Activated CD8-positive, alpha-beta T cell treated with anti-CD3 and anti-CD28 coated beads for 36 hours (primary cell): ENCODE measurements around the gene CACNG5. TPM values are rescaled to one million over a fixed set of nuclear protein-coding genes. Genes with fewer than 3 reads are reported as not detected.

Experiments used
- ATAC-seq: fragments of 200-7000 bp; cut with Tn5 transposase; one replicate; pipeline ENCODE4 v1.10.0; 2021; ENCODE audit warnings: mild to moderate bottlenecking, moderate library complexity
- CTCF ChIA-PET: fragments of 350-600 bp; sonication (Branson Sonifier 250); formaldehyde crosslinking; loops from one replicate; lab custom pipeline; 2021; ENCODE audit warnings: antibody characterized with exemption; lab: Charles Lee
- POLR2A ChIA-PET: fragments of 350-600 bp; sonication (Branson Sonifier 250); formaldehyde crosslinking; loops from one replicate; lab custom pipeline; 2021; ENCODE audit warnings: antibody characterized with exemption; lab: Charles Lee
- DNase-seq: peaks from one replicate; pipeline ENCODE4 v3.0.0-alpha.2; 2020
- H3K27ac Mint-ChIP-seq: one replicate; pipeline ENCODE4 v1.8.0; 2021; ENCODE audit warnings: mild to moderate bottlenecking, mixed read lengths
- H3K27me3 Mint-ChIP-seq: one replicate; pipeline ENCODE4 v1.8.0; 2021; ENCODE audit warnings: mixed read lengths
- H3K36me3 Mint-ChIP-seq: one replicate; pipeline ENCODE4 v1.8.0; 2021; ENCODE audit warnings: low read depth, mixed read lengths
- H3K4me1 Mint-ChIP-seq: one replicate; pipeline ENCODE4 v1.8.0; 2021; ENCODE audit warnings: low read depth, mixed read lengths
- H3K4me3 Mint-ChIP-seq: one replicate; pipeline ENCODE4 v1.8.0; 2021; ENCODE audit warnings: mild to moderate bottlenecking, moderate library complexity, mixed read lengths
- H3K9me3 Mint-ChIP-seq: one replicate; pipeline ENCODE4 v1.8.0; 2021; ENCODE audit warnings: mixed read lengths
- CTCF ChIP-seq: fragments of 200-600 bp; IDR thresholded peaks from one replicate; pipeline ENCODE4 v1.8.0; 2022; ENCODE audit warnings: antibody characterized with exemption, mild to moderate bottlenecking
- intact Hi-C: fragments of 100-400 bp; cut with micrococcal nuclease; formaldehyde crosslinking; loops from one replicate; pipeline ENCODE4 v1.10.0; 2022
- total RNA-seq, 2 experiments: library from RNA; stranded (reverse); gene quantifications; one replicate each; pipeline ENCODE4 v1.2.3, GENCODE V29; 2021

Gene CACNG5
- total RNA-seq, 2 experiments from 2014 or later = not detected

GRCh38 chr17:66811683-66812054 lies 23.2 kb upstream of the CACNG5 start:
- ChIA-PET CTCF (no interaction called here), POLR2A (no interaction called here)
- DNase-seq (no peak), ATAC-seq (no peak)
- Mint-ChIP-seq H3K36me3 (peaks cover 7% of the 10 kb centered on the region), H3K27me3 (no peaks in the 10 kb centered on the region), H3K4me1 (peaks cover 16% of the 10 kb centered on the region), H3K9me3 (no peaks in the 10 kb centered on the region), H3K4me3 (no peak overlapping the region), H3K27ac (no peak overlapping the region)
- intact Hi-C loops = no loop called here
- no peak for TF ChIP-seq CTCF

- ATAC-seq (no peak), DNase-seq (no peak)
- H3K27me3 Mint-ChIP-seq = peaks cover under 1% of the 10 kb centered on the region
- peaks cover 7% of the 10 kb centered on the region for H3K4me1 Mint-ChIP-seq
- POLR2A ChIA-PET = interaction anchor here (1.5 kb wide), 1 partner anchor 12 kb away, joined by 4 read pairs; no protein-coding TSS in a partner anchor
- no peak for TF ChIP-seq CTCF
- H3K9me3 Mint-ChIP-seq = peaks cover under 1% of the 10 kb centered on the region
- CTCF ChIA-PET = no interaction called here
- H3K36me3 Mint-ChIP-seq = peaks cover 7% of the 10 kb centered on the region
- no peak overlapping the region for H3K4me3 Mint-ChIP-seq
- H3K27ac Mint-ChIP-seq = no peak overlapping the region
- intact Hi-C loops = no loop called here
These were observed 22.3 kb upstream of the CACNG5 start for GRCh38 chr17:66812571-66812970.

GRCh38 chr17:66813296-66813695 lies 21.6 kb upstream of the CACNG5 start:
- ATAC-seq = no peak
- Mint-ChIP-seq H3K36me3 (peaks cover 3% of the 10 kb centered on the region), H3K27me3 (peaks cover 3% of the 10 kb centered on the region), H3K27ac (no peak overlapping the region), H3K4me3 (no peak overlapping the region), H3K9me3 (peaks cover 6% of the 10 kb centered on the region), H3K4me1 (peaks cover 1% of the 10 kb centered on the region)
- intact Hi-C loops = no loop called here
- POLR2A ChIA-PET = interaction anchor here (1.5 kb wide), 1 partner anchor 11 kb away, joined by 4 read pairs; no protein-coding TSS in a partner anchor
- no peak for DNase-seq
- CTCF ChIA-PET = interaction anchor here (0.9 kb wide), 1 partner anchor 85 kb away, joined by 3 read pairs; no protein-coding TSS in a partner anchor
- TF ChIP-seq CTCF = no peak

GRCh38 chr17:66814026-66814425 lies 20.9 kb upstream of the CACNG5 start:
- DNase-seq (no peak), ATAC-seq (no peak)
- no peaks in the 10 kb centered on the region for H3K4me1 Mint-ChIP-seq
- CTCF ChIA-PET = interaction anchor here (0.9 kb wide), 1 partner anchor 86 kb away, joined by 3 read pairs; no protein-coding TSS in a partner anchor
- peaks cover 1% of the 10 kb centered on the region for H3K36me3 Mint-ChIP-seq
- H3K4me3 Mint-ChIP-seq = no peak overlapping the region
- peaks cover 3% of the 10 kb centered on the region for H3K27me3 Mint-ChIP-seq
- H3K9me3 Mint-ChIP-seq = peaks cover 6% of the 10 kb centered on the region
- intact Hi-C loops = no loop called here
- POLR2A ChIA-PET = no interaction called here
- no peak for TF ChIP-seq CTCF
- H3K27ac Mint-ChIP-seq = no peak overlapping the region

- intact Hi-C loops = no loop called here
- H3K9me3 Mint-ChIP-seq = peaks cover 6% of the 10 kb centered on the region
- ATAC-seq (no peak), DNase-seq (no peak)
- peaks cover 1% of the 10 kb centered on the region for H3K36me3 Mint-ChIP-seq
- CTCF ChIA-PET = no interaction called here
- no peak overlapping the region for H3K27ac Mint-ChIP-seq
- POLR2A ChIA-PET = no interaction called here
- H3K27me3 Mint-ChIP-seq = peaks cover 4% of the 10 kb centered on the region
- no peak for TF ChIP-seq CTCF
- H3K4me1 Mint-ChIP-seq = no peaks in the 10 kb centered on the region
- no peak overlapping the region for H3K4me3 Mint-ChIP-seq
These were observed 20.3 kb upstream of the CACNG5 start for GRCh38 chr17:66814570-66814969.
